Kidney tubule cell (primary cell): ENCODE results near the gene LSP1.
"Not testable (repeated sequence)": the region's sequence is repeated elsewhere in the genome, so short reads cannot be mapped to it uniquely, and the experiment has no call there.

Experiments
- DNase-seq: peaks from one replicate; pipeline ENCODE4 v3.0.0-alpha.2; 2018; ENCODE audit warnings: low spot score

Gene LSP1

DNA sequence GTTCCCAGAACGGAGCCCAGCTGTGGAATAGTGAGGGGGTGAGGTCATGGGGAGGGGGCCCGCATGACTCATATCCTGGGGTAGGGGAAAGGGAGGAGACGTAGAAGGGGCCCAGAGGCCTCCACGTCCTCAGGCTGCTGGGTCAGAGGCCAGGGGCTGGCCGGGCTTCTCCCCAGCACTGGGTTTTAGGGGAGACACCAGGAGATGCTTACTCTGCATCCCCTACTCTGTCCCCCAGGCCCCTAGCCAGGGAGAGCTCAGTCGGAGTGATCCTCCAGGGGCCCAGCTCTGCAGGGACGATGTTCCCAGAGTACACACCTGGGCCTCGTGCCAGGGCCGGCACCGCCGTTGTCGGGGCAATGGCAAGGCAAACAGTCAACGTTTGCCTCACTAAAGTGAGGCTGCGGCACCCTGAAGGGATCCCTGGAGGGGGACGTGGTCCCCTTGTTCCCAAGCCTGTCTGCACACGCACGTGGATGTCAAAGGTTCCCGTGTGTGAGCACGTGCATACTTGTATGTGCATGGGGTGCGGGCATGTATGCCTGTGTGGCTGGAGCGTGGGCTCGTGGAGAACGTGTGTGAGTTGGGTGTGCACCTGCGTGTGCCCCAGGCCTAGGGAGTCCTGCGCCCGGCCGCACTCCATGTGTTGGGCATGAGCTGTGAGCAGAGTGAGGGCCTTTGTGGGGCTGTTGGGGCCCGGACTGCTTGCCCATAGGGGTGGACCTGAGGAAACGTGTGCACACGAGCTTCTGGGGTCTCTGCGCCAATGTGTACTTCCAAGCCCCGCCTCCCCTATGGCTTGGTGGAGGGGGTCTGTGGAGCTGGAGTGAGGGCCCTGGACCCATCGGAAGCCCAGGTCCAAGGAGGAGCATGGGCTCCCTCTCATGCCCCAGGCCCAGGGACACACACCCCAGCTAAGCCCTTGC lies 24.6 kb downstream of the LSP1 start:
- no peak for DNase-seq

DNA sequence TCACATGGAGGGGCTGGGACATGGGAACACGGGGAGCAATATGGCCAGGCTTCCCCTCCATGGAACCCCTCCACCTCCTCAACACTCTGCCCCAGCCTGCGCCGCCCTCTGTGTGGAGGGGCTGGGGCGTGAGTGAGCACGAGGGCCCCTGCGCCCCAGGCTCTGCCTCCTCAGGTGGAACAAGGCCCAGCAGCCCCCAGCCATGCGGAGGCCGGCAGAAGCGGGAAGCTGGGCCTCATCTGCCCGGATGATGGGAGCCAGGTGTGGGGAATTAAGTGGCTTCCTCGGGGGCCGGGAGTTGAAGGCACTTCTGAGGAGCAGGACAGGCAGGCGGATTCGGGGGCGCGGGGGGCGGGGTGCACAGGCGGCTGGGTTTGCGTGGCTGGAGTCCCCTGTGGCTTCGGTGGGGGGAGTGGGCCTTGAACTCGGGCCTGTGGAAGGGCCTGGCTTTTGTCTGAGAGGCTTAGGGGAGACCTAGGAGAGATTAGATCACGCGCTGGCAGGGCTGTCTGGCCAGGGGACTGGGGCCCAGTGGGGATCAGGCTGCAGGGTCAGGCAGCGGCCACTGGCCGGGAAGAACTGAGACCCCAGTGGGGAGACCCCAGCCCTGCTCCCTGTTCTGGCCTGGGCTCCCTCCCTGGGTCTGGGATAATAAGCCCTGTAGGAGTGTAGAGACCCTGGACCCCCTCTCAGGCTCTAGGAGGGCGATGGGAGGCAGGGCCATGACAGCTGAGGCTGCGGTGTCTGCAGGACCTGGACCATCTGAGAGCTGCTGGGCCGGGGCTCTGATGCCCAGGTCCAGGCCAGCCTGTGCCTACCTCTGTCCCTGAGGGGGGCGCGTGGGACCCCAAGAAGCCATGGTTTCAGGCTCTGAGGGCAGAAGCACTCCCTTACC lies 25.5 kb downstream of the LSP1 start:
- no peak for DNase-seq

DNA sequence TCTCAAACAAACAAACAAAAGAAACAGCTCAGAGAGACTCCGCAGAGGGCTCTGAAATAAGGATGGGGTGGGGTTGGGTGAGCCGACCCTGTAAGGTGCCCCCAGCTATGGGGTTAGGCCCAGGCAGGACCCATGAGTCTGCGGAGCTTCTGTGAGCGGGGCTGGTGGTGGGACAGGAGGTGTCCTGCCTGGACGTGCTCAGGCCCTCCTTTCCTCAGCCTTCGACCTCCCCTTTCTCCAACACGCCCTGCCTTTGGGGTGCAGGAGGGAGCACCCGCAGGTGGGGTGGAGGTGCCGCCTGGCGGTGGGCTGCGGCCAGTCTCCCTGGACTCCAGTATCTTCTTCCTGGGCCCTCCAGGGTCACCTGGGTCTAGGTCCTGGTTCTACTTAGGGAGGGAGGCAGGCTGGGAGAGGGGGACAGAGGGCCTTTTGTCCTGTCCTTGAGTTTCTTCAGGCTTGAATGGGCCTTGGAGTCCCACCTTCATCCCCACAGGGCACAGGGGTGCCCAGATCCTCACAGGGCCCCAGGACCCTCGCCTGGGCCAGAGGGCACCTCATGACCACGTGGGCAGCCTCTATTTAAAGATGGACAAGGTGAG lies 26.6 kb downstream of the LSP1 start:
- no peak for DNase-seq

DNA sequence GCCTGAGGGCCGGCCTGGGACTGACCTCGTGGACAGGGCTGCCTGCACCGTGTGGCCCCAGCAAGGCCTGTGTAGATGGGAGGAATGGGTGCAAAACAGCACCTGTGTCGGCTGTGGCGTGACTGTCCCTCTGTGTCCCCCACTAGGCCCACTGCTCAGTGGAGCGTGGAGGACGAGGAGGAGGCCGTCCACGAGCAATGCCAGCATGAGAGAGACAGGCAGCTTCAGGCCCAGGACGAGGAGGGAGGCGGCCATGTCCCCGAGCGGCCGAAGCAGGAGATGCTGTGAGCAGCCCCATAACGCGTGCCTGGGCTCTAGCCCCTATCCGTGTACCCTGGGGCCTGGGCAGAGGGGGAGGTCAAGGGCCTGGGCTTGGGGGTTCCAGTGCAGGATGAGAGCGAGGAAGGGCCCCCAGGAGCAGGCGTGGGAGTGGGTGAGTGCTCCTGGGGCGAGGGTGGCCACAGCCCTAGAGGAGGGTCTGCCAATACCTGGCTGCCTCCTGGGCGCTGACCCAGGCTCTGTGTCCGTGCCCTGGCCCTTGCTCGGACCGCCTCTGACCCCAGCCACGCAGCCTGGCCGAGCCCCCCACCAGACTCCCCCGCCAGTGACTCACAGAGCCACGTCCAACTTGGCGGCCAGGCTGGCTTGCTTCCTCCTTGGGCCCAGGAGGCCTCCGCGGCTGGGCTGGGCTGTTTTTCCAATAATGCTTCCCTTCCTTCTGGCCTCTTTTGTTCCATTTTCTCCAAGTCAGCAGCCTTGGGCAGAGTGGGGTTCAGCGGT lies 27.2 kb downstream of the LSP1 start:
- DNase-seq = no peak

DNA sequence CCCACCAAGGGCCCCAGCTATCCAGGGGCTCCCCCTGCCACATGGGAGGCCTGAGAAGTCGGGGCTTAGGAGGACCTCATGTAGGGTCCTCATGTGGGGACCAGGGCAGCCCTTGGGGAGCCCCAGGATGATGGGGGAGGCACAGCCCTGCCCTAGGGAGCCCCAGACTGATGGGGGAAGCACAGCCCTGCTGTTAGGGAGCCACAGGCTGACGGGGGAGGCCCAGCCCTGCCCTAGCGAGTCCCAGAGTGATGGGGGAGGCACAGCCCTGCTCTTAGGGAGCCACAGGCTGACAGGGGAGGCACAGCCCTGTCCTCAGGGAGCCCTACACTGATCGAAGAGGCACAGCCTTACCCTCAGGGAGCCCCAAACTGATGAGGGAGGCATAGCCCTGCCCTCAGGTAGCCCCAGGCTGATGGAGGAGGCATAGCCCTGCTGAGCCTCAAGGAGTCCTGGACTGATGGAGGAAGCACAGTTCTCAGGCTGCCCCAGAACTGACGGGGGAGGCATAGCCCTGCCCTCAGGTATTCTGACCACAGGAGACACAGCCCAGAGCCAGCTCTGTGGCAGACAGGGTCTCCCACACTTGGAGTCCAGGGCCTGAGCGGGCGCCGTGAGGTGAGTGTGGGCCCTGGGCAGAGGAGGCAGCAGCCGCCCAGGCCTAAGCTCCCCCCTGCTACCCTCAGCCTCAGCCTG lies 28.0 kb downstream of the LSP1 start:
- no peak for DNase-seq

DNA sequence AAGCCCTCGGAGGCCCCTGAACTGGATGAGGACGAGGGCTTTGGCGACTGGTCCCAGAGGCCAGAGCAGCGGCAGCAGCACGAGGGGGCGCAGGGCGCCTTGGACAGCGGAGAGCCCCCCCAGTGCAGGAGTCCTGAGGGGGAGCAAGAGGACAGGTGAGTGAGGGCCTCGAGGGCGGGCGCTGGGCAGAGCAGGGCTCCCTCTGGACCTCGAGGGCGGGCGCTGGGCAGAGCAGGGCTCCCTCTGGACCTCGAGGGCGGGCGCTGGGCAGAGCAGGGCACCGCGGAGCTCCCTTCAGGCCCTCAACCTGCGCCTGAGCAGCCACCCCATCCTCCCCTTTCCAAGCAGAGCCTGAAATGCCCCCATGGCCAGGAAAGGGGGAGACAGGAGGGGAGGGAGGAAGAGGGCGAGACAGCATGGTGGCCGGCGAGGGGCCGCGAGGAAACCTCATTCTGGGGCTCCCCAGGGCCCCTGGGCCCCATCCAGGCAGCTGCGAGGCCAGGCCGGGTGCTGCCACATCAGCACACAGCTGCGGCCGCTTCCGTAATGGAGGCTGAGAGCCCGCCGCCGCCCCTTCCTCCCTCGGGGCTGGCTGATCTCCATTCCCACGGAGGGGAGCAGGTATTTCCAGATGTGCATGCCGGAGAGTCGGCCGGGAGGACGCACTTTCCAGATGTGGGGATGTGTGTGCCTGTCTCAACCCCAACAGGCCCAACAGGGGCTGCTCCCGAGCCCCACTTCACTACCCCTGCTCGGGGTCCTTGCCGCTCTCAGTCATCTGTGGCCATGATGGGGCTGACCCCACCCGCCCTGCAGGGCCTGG lies 28.8 kb downstream of the LSP1 start:
- DNase-seq = no peak

DNA sequence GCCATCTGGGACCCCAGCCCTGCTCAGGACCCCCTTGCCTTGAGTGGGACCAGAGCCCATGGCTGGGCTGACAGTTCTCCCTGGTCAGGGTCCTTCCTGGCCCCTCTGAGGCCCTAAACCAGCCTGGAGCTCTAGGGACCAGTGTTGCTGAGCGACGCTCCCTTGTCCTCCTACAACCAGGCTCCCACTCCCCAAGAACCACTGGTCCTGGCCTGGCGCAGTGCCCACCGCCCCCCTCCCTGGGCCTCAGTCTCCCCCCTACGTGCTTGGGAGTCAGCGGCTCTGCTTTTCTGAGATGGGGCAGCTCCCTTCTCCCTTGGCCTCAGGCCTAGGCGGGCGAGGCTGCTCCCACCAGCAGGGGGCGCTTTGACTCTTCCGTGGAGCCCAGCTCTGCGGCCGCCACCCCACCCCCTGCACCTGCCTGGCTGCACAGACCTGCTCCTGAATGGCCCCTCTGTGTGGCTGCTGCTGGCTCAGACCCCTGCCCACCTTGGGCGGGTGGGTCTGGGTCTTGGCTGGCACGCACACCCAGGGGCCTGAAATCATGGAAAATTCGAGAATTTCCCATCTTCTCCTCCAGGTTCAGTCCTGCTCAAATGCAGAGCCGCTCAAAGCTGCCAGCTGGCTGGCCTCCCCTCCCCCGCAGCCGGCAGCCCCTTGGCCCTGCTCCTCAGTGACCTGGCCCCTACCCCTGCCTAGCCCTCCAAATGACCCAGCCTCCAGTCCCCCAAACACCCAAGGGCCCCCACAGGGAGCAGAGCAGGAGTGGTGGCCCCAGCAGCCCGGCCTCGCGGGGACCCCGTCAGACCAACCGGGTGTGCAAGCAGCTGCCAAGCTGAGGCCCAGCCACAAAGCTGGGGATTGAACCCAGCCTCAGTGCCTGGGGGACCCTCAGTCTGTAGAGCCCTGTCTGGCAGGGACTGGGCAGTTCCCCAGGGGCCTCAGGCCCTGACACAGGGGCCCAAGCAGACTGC lies 29.7 kb downstream of the LSP1 start:
- peak; percentile 63 for DNase-seq

DNA sequence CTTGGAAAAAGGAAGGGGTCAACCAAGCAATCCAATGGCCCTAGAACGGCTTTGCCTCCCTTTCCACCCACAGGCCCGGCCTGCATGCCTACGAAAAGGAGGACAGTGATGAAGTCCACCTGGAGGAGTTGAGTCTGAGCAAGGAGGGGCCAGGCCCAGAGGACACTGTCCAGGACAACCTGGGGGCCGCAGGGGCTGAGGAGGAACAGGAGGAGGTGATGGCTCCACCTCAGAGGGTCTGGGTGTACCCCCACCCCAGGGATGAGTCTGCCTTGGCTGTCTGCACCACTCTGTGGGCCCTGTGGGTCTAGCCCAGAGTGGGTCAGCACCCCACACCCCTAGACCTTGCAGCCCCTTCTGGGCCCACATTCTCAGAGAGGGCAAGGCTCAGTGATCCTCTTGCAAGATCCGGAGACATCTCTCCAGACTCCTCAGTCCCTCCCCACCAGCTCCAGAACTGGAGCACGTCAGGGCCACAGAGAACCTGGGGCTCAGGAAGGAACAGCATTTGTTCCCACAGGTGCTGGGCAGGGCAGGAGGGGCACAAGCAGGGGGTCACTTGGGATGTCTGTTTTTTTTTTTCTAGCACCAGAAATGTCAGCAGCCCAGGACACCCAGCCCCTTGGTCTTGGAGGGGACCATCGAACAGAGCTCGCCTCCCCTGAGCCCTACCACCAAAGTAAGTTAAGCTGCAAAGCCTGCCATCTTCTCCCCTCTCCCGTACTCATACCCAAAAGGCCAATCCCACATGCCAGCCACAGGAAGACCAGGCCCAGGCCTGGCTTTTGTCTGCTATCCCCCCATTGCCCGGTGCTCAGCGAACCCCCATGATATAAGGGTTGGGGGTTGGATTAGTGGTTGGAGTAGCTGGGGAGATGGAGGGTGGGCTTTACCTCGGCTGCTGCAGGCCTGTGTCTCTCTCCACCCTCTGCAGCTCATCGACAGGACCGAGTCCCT lies 30.7 kb downstream of the LSP1 start:
- no peak for DNase-seq

DNA sequence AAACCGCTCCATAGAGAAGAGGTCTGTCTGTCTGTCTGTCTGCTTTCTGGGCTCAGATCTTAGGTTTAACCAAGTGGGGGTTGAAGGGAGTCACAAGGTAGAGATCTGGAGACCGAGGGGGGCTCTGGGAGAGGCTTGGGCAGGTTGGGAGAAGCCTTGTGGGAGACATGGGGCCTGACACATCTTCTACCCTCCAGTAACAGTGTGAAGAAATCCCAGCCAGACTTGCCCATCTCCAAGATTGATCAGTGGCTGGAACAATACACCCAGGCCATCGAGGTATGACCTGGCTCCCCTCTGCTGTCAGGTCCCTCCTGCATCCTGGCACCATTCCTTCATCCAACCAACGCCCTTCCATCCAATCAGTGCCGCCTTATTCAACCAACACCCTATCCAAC lies 31.4 kb downstream of the LSP1 start:
- DNase-seq = no peak

DNA sequence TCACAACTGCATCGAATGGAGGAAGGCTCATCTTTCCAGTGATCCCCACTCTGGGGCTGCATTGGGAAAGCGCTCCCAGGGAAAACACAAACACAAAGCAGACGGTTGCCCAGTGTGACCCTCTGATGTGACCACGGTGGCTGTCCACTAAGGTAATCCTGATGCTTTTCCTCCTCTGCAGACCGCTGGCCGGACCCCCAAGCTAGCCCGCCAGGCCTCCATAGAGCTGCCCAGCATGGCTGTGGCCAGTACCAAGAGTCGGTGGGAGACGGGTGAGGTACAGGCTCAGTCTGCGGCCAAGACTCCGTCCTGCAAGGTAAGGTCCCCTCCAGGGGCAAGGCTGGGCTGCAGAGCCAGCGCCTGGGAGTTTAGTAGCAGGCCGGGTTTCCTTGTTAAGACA lies 33.7 kb downstream of the LSP1 start:
- not testable (repeated sequence) for DNase-seq

DNA sequence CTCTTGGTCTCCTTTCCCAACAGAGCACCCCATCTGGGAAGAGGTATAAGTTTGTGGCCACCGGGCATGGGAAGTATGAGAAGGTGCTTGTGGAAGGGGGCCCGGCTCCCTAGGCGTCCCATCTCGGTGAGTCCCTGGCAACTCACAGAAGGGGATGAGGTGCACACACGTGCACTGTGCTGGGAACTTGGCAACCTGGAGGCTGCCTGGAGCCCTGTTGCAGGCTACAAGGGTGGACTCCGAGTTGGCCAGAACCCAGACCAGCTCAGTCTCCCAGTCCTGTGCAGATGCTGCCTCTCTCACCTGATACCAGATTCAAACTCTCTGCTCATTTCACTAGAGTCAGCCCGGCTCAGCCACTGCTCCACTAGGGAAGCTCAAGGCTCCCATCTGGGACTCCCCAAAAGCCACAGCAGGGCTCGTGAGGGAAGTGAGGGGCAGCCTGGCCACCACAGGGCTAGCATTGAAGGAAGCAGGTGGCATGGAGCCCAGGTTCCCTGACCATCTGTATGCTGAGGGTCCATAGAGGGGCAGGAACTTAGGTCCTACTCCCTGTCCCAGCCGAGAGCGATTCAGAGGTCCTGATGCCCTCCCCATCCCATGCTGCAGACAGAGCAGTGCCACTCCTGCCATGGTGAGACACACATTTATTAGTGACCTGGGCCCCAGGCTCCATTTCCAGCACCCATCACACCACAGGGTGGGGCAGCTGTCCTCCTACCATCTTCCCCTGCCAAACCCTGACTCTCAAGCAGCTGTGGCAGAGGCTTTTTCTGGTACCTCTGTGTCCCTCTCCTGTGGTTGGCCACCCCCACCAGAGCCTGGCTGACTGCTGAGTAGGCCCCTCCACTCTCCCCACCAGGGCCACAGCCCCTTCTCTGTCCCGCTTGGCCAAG lies 34.8 kb downstream of the LSP1 start:
- no peak for DNase-seq

DNA sequence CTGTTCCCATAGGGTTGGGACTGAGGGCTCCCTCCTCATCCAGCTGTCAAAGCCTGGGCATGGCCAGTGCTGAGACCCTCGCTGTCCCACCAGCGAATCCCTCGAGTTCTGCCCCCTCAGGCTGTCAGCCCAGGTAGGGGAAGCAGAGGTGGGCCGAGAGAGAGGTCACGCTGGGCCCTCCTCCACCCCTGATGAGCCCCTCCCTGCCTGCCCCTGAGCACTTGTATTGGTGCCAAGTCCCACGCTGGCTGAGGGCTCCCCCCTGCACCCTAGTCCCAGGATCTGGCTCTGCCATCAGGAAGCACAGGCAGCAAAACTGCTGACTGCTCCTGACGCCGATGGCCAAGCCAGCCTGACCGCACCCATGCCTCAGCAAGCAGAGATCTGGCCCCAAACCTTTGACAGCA lies 35.5 kb downstream of the LSP1 start:
- no peak for DNase-seq

DNA sequence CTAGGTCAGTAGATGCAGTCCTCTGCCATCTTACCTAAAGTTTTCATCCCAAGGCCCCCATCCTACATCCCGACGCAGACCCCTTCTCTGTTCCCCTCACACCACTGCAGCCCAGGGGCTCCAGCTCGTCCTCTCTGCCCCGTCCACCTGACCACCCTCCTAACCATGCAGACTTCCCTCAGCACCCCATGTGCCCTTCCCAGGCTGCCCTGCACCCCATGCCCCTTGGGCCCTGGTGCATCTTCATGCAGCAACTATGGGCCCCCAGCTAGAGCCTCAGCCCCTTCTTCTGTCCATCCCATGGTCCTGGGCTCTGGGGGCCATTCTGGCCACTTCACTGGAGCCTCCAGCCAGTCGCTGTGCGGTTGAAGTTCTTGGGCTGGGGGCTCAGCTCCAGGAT lies 35.9 kb downstream of the LSP1 start:
- DNase-seq = no peak

DNA sequence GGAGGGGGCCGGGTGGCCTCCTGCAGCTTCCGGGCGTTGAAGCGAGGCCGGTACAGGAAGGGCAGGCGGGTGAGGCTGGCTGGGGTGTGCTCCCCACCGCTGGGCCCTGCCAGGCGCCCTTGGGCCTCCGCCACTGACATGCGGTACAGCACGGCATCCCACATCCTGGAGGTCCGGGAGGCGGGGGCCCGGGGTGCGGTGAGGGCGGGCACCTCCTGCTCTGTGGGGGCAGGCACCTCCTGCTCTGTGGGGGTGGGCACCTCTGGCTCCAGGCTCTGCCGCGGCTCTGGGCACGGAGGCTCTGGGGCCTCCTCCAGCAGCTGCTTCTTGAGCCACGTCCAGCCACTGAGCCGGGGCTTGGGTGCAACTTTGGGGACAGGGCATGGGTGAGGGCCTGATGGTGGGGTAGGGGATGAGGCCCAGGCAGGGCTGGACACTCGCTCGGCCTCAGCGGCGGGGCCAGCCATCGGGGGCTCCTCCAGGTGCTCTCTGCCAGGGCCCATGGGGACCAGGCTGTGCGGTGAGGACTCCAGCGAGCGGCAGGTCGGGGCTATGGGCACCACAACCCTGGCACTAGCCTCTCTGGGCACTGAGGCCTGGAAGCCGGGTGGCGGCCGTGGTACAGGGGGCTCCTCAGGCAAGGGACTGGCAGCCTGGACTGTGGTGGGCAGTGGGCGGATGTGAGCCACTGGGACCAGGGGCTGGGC lies 36.5 kb downstream of the LSP1 start:
- DNase-seq = no peak

DNA sequence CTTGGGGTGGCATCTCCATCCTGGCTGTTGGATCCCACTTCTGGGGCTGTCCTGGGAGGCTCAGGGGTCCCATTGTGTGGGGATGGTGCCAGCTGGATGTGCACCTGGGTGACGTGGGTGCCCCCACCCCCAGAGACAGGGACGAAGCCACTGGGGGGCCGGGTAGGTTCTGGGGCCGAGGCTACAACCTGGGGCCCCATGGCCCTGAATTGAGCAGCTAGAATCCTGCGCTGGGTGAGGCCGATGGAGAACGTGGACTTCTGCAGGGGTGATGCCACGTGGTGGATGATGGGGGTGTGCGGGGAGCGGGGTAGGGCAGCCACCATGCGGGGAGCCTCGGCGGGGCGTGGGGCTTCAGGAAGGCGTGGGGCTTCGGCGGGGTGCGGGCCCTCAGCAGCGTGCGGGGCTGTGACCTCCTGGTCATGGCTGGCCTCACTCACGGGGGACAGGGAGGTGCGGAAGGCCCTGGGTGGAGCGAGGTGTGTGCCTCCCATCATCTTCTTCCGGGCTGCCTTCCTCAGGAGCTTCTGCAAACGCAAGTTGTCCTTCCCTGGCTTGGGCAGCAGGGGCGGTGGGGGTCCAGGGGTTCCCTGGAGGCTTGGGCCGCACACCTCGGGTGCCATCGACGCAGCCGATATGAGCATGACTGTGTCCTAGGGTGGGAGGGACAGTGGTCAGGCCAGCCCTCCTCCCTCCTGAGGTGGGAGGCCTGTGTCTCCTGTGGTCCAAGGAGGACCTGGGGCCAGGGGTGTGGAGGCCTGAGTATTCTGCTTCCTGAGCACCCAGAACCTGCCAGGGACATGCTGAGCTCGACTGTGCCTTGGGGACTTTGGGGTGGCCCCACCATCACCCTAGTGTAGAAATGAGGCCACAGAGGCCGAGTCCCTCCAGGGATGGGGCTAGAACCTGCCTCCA lies 37.3 kb downstream of the LSP1 start:
- DNase-seq = no peak
